Trophoblast cell (in vitro differentiated cells and primary cell): ENCODE data around the gene PLEKHM3.
"Not testable (repeated sequence)": the region's sequence is repeated elsewhere in the genome, so short reads cannot be mapped to it uniquely, and the experiment has no call there.

ENCODE experiments used
- DNase-seq, 2 donors: peaks; one replicate each; pipeline ENCODE4 v3.0.0-alpha.2; 2016
- H2AFZ ChIP-seq: 2 replicates; pipeline ENCODE4 v1.6.1; 2013; ENCODE audit warnings: low read length, moderate library complexity, mild to moderate bottlenecking; ENCODE audit not compliant: insufficient read depth, poor library complexity
- H2AK5ac ChIP-seq: 2 replicates; pipeline ENCODE4 v1.6.1; 2013; ENCODE audit warnings: mild to moderate bottlenecking, low read length
- H2BK120ac ChIP-seq: 2 replicates; pipeline ENCODE4 v1.6.1; 2013; ENCODE audit warnings: low read length, mild to moderate bottlenecking, moderate library complexity; ENCODE audit not compliant: insufficient read depth, poor library complexity
- H2BK12ac ChIP-seq: 2 replicates; pipeline ENCODE4 v1.6.1; 2013; ENCODE audit warnings: mild to moderate bottlenecking, low read length, moderate library complexity
- H2BK5ac ChIP-seq: 2 replicates; pipeline ENCODE4 v1.6.1; 2013; ENCODE audit warnings: low read length, low read depth, moderate library complexity, mild to moderate bottlenecking; ENCODE audit not compliant: poor library complexity
- H3K14ac ChIP-seq: 2 replicates; pipeline ENCODE4 v1.6.1; 2013; ENCODE audit warnings: mild to moderate bottlenecking, low read length
- H3K18ac ChIP-seq: 2 replicates; pipeline ENCODE4 v1.6.1; 2013; ENCODE audit warnings: mild to moderate bottlenecking, low read length
- H3K23ac ChIP-seq: 2 replicates; pipeline ENCODE4 v1.6.1; 2013; ENCODE audit warnings: low read length
- H3K27ac ChIP-seq: 2 replicates; pipeline ENCODE4 v1.5.1; 2013; ENCODE audit warnings: low read depth, mild to moderate bottlenecking, inconsistent platforms, low read length, moderate library complexity
- H3K27me3 ChIP-seq: 2 replicates; pipeline ENCODE4 v1.6.1; 2013; ENCODE audit warnings: inconsistent platforms, mild to moderate bottlenecking, low read length, moderate library complexity; ENCODE audit not compliant: insufficient read depth
- H3K36me3 ChIP-seq, 2 experiments: 1 replicate in 1 of 2; 2 replicates in 1 of 2; pipeline ENCODE4 v1.6.1; 2013; ENCODE audit warnings: low read length in 2 of 2, mild to moderate bottlenecking in 2 of 2, moderate library complexity in 1 of 2; ENCODE audit not compliant: insufficient read depth in 2 of 2, control insufficient read depth in 1 of 2
- H3K4ac ChIP-seq: 2 replicates; pipeline ENCODE4 v1.6.1; 2013; ENCODE audit warnings: low read depth, mild to moderate bottlenecking, low read length, moderate library complexity
- H3K4me1 ChIP-seq, 2 experiments: 1 replicate in 1 of 2; 2 replicates in 1 of 2; pipeline ENCODE4 v1.6.1; 2013; ENCODE audit warnings: low read length in 2 of 2, mild to moderate bottlenecking in 2 of 2, moderate library complexity in 1 of 2; ENCODE audit not compliant: insufficient read depth in 2 of 2, control insufficient read depth in 1 of 2
- H3K4me2 ChIP-seq: 2 replicates; pipeline ENCODE4 v1.6.1; 2013; ENCODE audit warnings: inconsistent platforms, mild to moderate bottlenecking, low read length, moderate library complexity
- H3K4me3 ChIP-seq: 2 replicates; pipeline ENCODE4 v1.5.1; 2013; ENCODE audit warnings: mild to moderate bottlenecking, low read depth, low read length, inconsistent platforms
- H3K79me1 ChIP-seq: one replicate; pipeline ENCODE4 v1.6.1; 2013; ENCODE audit warnings: low read length
- H3K79me2 ChIP-seq: 2 replicates; pipeline ENCODE4 v1.6.1; 2013; ENCODE audit warnings: low read length, mild to moderate bottlenecking; ENCODE audit not compliant: control insufficient read depth, insufficient read depth, poor library complexity
- H3K9ac ChIP-seq: 2 replicates; pipeline ENCODE4 v1.6.1; 2013; ENCODE audit warnings: mild to moderate bottlenecking, low read length
- H3K9me3 ChIP-seq: 2 replicates; pipeline ENCODE4 v1.6.1; 2013; ENCODE audit warnings: low read depth, mild to moderate bottlenecking, control low read depth, inconsistent platforms, low read length; ENCODE audit not compliant: insufficient read depth
- H4K12ac ChIP-seq: 2 replicates; pipeline ENCODE4 v1.6.1; 2013; ENCODE audit warnings: low read depth, mild to moderate bottlenecking, low read length, moderate library complexity
- H4K8ac ChIP-seq: 2 replicates; pipeline ENCODE4 v1.6.1; 2013; ENCODE audit warnings: low read depth, mild to moderate bottlenecking, low read length, moderate library complexity
- H4K91ac ChIP-seq: one replicate; pipeline ENCODE4 v1.6.1; 2013; ENCODE audit warnings: low read depth, mild to moderate bottlenecking, low read length, moderate library complexity
- WGBS: extraction: QIAGEN DNeasy Blood & Tissue Kit; methylation state at CpG from one replicate; pipeline ENCODE4 v1.1.7; 2013; ENCODE audit warnings: missing lambda C conversion rate; ENCODE audit not compliant: insufficient read length, insufficient coverage; ENCODE audit errors: extremely low coverage; 5-methylcytosine and 5-hydroxymethylcytosine counted together

PLEKHM3 gene

DNA sequence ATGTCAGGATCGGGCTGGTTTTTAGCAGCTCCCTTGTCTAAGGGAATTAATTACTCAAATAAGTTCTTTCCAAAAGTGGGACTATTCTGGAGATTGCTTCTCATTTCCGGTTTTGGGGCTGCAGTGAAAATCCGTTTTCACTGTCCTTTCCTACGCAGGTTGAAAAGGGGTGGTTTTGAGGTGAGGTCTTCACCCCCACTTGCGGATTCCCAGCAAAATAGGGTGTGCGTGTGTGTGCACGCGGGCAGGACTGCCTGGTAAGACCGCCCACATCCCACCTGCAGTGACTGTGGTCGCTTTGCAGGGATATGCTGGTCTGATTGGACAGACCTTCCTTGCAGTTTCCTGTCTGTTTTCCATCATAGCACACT, 472 bp upstream of the PLEKHM3 start:
- Histone ChIP-seq H3K4ac (no peak overlapping the region), H3K79me1 (peaks cover 4% of the 10 kb centered on the region), H3K14ac (peak overlapping the region; percentile 64), H3K18ac (peak overlapping the region; percentile 57), H2BK5ac (no peak overlapping the region), H3K4me3 (no peak overlapping the region), H3K27ac (no peak overlapping the region), H2AK5ac (no peak overlapping the region), H3K27me3 (no peaks in the 10 kb centered on the region), H3K4me1 (peaks cover 5% of the 10 kb centered on the region in 2 experiments), H3K9me3 (no peaks in the 10 kb centered on the region), H4K12ac (peak overlapping the region; percentile 68), H2AFZ (peak overlapping the region; percentile 41), H2BK12ac (no peak overlapping the region), H3K4me2 (peak overlapping the region; percentile 58), H3K79me2 (peaks cover 1% of the 10 kb centered on the region), H3K9ac (no peak overlapping the region), H2BK120ac (no peak overlapping the region), H3K23ac (no peak overlapping the region), H3K36me3 (no peaks in the 10 kb centered on the region), H4K8ac (peak overlapping the region; percentile 81), H4K91ac (peak overlapping the region; percentile 80)
- WGBS: no CpG with 5 or more reads among the region's 10 CpGs
- no peak for DNase-seq

DNA sequence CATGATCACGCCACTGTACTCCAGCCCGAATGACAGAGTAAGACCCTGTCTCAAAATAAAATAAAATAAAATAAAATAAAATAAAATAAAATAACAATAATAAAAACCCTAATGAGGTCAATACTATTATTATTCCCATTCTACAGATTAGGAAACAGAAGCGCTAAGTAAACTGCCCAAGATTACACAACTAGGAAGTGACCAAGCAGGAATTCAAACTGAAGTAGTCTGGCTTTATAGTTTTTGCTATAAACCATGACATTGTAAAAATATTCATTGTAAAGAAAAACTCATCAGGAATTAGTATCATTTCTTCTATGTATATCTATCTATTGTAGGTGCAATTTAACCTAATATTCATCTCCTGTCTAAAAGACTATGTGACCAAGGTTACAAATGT, 1.2 kb downstream of the PLEKHM3 start:
- H2BK12ac ChIP-seq: no peak overlapping the region
- H3K9me3 ChIP-seq: no peaks in the 10 kb centered on the region
- no peak overlapping the region for H4K91ac ChIP-seq
- no peak overlapping the region for H4K8ac ChIP-seq
- H3K27ac ChIP-seq: no peak overlapping the region
- no peak overlapping the region for H3K4ac ChIP-seq
- peaks cover 1% of the 10 kb centered on the region for H3K79me2 ChIP-seq
- H2AFZ ChIP-seq: no peak overlapping the region
- no peak overlapping the region for H2BK5ac ChIP-seq
- H3K4me1 ChIP-seq: peaks cover 3% of the 10 kb centered on the region in 2 experiments
- no peak overlapping the region for H3K4me2 ChIP-seq
- H4K12ac ChIP-seq: no peak overlapping the region
- no peak overlapping the region for H2AK5ac ChIP-seq
- H3K9ac ChIP-seq: no peak overlapping the region
- no peaks in the 10 kb centered on the region for H3K36me3 ChIP-seq
- no peak for DNase-seq
- H3K14ac ChIP-seq: no peak overlapping the region
- H3K23ac ChIP-seq: no peak overlapping the region
- no peaks in the 10 kb centered on the region for H3K27me3 ChIP-seq
- no peak overlapping the region for H3K4me3 ChIP-seq
- no peak overlapping the region for H2BK120ac ChIP-seq
- H3K18ac ChIP-seq: no peak overlapping the region
- peaks cover 3% of the 10 kb centered on the region for H3K79me1 ChIP-seq
- WGBS: no CpG with 5 or more reads among the region's 3 CpGs

DNA sequence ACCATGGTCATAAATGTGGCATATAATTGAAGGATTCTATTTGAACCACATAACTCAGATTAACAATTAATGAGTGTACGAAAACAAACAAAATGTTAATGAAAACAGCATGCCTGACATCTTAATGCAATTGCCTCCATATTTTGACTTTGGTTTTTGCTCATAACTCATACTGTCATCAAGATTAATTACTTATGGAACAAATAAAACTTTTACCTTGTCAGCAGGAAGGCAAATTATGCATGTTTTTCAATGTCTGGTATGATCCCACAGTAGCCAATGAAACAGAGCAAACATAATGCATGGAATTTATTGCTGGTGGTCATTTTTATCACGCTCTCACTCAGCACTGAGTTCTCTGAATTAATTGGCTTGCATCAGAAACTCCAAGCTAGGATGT, 5.1 kb downstream of the PLEKHM3 start:
- no CpG with 5 or more reads among the region's 2 CpGs for WGBS
- H3K27me3 ChIP-seq: no peaks in the 10 kb centered on the region

DNA sequence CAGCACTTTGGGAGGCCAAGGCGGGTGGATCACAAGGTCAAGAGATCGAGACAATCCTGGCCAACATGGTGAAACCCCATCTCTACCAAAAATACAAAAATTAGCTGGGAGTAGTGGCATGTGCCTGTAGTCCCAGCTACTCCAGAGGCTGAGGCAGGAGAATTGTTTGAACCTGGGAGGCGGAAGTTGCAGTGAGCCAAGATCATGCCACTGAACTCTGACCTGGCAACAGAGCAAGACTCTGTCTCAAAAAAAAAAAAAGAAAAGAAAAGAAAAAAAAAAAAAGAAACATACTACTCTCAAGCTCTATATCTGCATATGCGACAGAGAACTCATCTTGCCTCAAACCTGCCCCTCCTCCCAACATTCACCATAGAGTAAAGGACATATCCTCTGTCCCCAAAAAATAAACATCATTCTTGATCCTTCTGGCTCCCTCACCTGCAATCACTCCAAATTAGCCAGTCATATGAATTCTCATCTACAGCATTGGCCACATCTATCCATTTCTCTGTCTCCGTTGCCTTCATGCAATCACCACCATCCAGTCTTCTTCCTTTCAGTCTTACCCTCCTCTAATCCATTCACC, 7.1 kb downstream of the PLEKHM3 start:
- H2BK12ac ChIP-seq, H3K23ac ChIP-seq, H2BK5ac ChIP-seq, H2AFZ ChIP-seq, H3K4me2 ChIP-seq, H2AK5ac ChIP-seq, H3K9ac ChIP-seq, H4K8ac ChIP-seq, H3K4me3 ChIP-seq, H3K36me3 ChIP-seq, H3K4ac ChIP-seq, H3K18ac ChIP-seq, H3K27ac ChIP-seq, H4K91ac ChIP-seq, H3K9me3 ChIP-seq, H4K12ac ChIP-seq, H2BK120ac ChIP-seq, H3K4me1 ChIP-seq, DNase-seq, H3K14ac ChIP-seq, H3K27me3 ChIP-seq, H3K79me1 ChIP-seq, H3K79me2 ChIP-seq: not testable (repeated sequence)
- WGBS: no CpG with 5 or more reads among the region's 5 CpGs

More for the DNA sequence above, 5.1 kb downstream of the PLEKHM3 start:
- H4K91ac ChIP-seq: no peak overlapping the region
- H2BK5ac ChIP-seq: no peak overlapping the region
- H3K79me1 ChIP-seq: peaks cover 2% of the 10 kb centered on the region
- H2AFZ ChIP-seq: no peak overlapping the region
- no peak overlapping the region for H4K8ac ChIP-seq
- no peak overlapping the region for H2BK12ac ChIP-seq
- H3K4me2 ChIP-seq: no peak overlapping the region
- H2BK120ac ChIP-seq: no peak overlapping the region
- no peak overlapping the region for H2AK5ac ChIP-seq
- no peak overlapping the region for H3K4me3 ChIP-seq
- H3K9me3 ChIP-seq: no peaks in the 10 kb centered on the region
- H3K18ac ChIP-seq: no peak overlapping the region
- H3K36me3 ChIP-seq: no peaks in the 10 kb centered on the region
- no peak overlapping the region for H3K14ac ChIP-seq
- no peaks in the 10 kb centered on the region for H3K4me1 ChIP-seq
- H3K79me2 ChIP-seq: peaks cover 1% of the 10 kb centered on the region
- H3K9ac ChIP-seq: no peak overlapping the region
- no peak overlapping the region for H3K23ac ChIP-seq
- no peak overlapping the region for H4K12ac ChIP-seq
- DNase-seq: no peak
- no peak overlapping the region for H3K27ac ChIP-seq
- no peak overlapping the region for H3K4ac ChIP-seq
